Cardiac septum (tissue), 1 donor: Measurements from ENCODE around the gene OR1J2. TPM values are rescaled to one million over a fixed set of nuclear protein-coding genes. Genes with fewer than 3 reads are reported as not detected.
A peak's percentile ranks its signal among the peaks of the same experiment; 100 is the strongest.
"Not testable (repeated sequence)": the region's sequence is repeated elsewhere in the genome, so short reads cannot be mapped to it uniquely, and the experiment has no call there.

ENCODE experiments used
- DNase-seq: peaks from one replicate; pipeline ENCODE4 v3.0.0-alpha.2; 2020; ENCODE audit warnings: low spot score
- intact Hi-C: fragments of 100-400 bp; cut with DNase I; formaldehyde crosslinking; loops from one replicate; pipeline ENCODE4 v1.14.0; 2022
- long read RNA-seq: library from polyadenylated mRNA; unstranded; transcript quantifications from one replicate; pipeline ENCODE4 v2.0.0, GENCODE V29; 2021
- total RNA-seq: library from RNA; stranded (reverse); fragmentation: NEBNext Ultra II Directional; extraction: Animal tissue kit (Norgen Biotek cat#: 25700); gene quantifications from one replicate; pipeline ENCODE4 v1.2.1, GENCODE V29; 2021
- donor health status: DM: no; HTN: no; CAD: no.

The OR1J2 gene
- not detected for total RNA-seq
- long read RNA-seq: 0 reads

GRCh38 chr9:122510502-122510901 is at the start of gene OR1J2:
Gene OR1J2 (plus strand): TSS chr9:122510802. CDS start chr9:122510802, 0 bp downstream.
- DNase-seq: no peak

GRCh38 chr9:122463828-122464632 is 46.6 kb upstream of the OR1J2 start:
- no peak for DNase-seq
- intact Hi-C loops: no loop called here

More at GRCh38 chr9:122510502-122510901, at the start of gene OR1J2:
- intact Hi-C loops: no loop called here

- peak; percentile 77 for DNase-seq
Observed at GRCh38 chr9:122464633-122465567, 45.7 kb upstream of the OR1J2 start.

GRCh38 chr9:122466456-122466855 is 44.1 kb upstream of the OR1J2 start:
- intact Hi-C loops: no loop called here
- DNase-seq: no peak

More at GRCh38 chr9:122464633-122465567, 45.7 kb upstream of the OR1J2 start:
- intact Hi-C loops: loop anchor here (1.0 kb wide), 1 partner anchor 345 kb away; no protein-coding TSS in a partner anchor

DNA sequence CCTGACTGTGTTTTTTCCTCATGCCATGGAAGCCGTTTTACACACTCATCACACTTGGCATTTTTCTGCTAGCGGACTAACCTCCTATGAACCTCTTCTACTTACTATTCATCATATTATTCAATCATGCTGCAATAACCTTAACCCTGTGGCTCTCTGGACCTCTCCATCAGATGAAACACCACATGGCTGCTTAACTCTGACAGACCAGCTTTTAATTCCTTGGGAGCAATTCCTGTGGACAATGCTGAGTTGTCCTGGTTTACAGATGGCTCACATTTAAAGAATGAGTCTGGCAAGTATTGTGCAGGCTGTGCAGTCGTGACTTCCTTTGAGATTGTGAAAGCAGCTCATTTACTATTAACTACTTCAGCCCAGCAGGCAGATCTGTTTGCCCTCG is 41.9 kb upstream of the OR1J2 start:
- no peak for DNase-seq
- intact Hi-C loops: no loop called here

GRCh38 chr9:122474561-122474960 is 36.0 kb upstream of the OR1J2 start:
- intact Hi-C loops: no loop called here
- no peak for DNase-seq

- intact Hi-C loops: no loop called here
Observed at GRCh38 chr9:122475717-122476116, 34.9 kb upstream of the OR1J2 start.

DNA sequence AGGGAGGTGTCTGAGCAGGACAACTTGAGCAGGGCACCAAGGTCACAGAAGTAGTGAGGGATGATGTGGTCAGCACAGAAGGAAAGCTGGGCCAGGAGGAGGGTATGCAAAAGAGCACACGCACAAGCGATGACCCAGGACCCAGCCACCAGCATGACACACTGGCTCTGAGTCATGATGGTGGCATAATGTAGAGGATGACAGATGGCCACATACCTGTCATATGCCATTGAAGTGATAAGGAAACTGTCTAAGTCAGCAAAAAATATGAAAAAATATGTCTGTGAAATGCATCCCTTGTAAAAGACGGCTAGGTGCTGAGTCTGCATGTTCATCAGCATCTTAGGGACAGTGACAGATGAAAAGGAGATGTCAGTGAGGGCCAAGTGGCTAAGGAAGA is 33.3 kb upstream of the OR1J2 start:
- intact Hi-C loops: no loop called here
- DNase-seq: no peak

More at GRCh38 chr9:122475717-122476116, 34.9 kb upstream of the OR1J2 start:
- DNase-seq: no peak

GRCh38 chr9:122477826-122478225 is 32.8 kb upstream of the OR1J2 start, which contains the start of gene OR1J1:
Gene OR1J1 (minus strand): TSS chr9:122477926. CDS start chr9:122477926, 0 bp downstream.
- no peak for DNase-seq
- intact Hi-C loops: no loop called here

DNA sequence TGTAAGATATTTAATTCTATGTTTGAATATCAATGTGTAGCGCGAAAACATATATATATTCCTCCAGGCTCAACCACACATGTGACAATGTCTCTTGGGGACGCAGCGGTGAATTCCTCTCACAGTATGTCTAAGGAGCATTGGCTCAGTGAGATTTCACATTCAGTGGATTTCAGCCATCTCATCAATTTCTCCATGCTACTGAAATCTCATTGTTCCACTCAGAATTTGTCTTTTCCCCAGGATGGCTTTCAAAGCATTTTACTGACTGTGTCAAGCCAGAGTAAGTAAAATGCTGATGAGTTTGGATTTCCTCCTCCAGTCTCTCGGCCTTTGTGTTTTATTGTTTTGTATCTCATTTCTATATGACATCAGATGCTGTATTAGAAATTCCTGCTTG is 31.5 kb upstream of the OR1J2 start:
- DNase-seq: no peak
- intact Hi-C loops: no loop called here

GRCh38 chr9:122498883-122499288 is 11.7 kb upstream of the OR1J2 start:
- intact Hi-C loops: no loop called here
- DNase-seq: no peak

GRCh38 chr9:122506964-122507363 is 3.6 kb upstream of the OR1J2 start:
- intact Hi-C loops: no loop called here
- no peak for DNase-seq

DNA sequence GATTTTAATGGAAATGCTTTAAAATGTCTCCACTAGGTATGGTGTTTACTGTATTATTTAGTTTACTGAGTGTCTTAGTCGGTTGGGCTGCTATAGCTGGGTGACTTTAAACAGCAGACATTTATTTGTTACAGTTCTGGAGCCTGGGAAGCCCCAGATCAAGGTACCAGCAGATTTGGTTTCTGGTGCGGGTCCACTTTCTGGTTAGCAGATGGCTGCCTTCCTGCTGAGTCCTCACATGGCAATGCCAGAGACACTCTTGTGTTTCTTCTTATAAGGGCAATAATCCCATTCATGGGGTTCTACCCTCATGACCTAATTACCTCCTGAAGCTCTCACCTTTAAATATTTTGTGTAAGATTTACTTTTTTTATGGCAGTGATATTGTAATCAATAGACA is 7.6 kb downstream of the OR1J2 start:
- intact Hi-C loops: no loop called here
- no peak for DNase-seq

GRCh38 chr9:122518841-122519240 is 8.2 kb downstream of the OR1J2 start, which contains the start of gene OR1J4:
Gene OR1J4 (plus strand): TSS chr9:122519141. CDS start chr9:122519141, 0 bp downstream.
- DNase-seq: no peak
- intact Hi-C loops: no loop called here

DNA sequence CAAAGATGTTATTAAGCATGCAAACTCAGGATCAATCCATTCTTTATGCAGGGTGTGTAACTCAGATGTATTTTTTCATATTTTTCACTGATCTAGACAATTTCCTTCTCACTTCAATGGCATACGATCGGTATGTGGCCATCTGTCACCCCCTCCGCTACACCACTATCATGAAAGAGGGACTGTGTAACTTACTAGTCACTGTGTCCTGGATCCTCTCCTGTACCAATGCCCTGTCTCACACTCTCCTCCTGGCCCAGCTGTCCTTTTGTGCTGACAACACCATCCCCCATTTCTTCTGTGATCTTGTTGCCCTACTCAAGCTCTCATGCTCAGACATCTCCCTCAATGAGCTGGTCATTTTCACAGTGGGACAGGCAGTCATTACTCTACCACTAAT is 8.8 kb downstream of the OR1J2 start:
- DNase-seq: no peak

DNA sequence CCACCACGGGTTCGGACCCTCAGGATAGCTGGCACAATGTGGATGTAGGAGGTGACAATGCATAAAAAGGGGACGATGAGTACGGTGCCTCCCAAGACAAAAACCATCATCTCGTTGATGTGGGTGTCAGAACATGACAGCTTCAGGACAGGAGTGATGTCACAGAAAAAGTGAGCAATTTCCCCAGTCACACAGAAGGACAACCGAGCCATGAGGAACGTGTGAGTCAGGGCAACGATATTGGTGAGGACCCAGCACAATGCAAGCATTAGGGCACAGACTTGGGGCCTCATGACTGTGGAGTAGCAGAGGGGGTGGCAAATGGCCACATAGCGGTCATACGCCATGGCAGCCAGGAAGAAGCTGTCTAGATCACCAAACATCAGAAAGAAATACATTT is 16.0 kb downstream of the OR1J2 start:
- DNase-seq: no peak
- intact Hi-C loops: no loop called here

More for the DNA sequence above, 8.8 kb downstream of the OR1J2 start:
- intact Hi-C loops: no loop called here

GRCh38 chr9:122527193-122527592 is 16.6 kb downstream of the OR1J2 start, which contains the start of gene OR1N1:
Gene OR1N1 (minus strand): TSS chr9:122527293. CDS start chr9:122527293, 0 bp downstream.
- no peak for DNase-seq
- intact Hi-C loops: no loop called here

- DNase-seq, intact Hi-C loops: not testable (repeated sequence)
Observed at GRCh38 chr9:122531157-122531556, 20.6 kb downstream of the OR1J2 start.

- intact Hi-C loops: no loop called here
- DNase-seq: no peak
Observed at GRCh38 chr9:122536134-122536533, 25.5 kb downstream of the OR1J2 start.

DNA sequence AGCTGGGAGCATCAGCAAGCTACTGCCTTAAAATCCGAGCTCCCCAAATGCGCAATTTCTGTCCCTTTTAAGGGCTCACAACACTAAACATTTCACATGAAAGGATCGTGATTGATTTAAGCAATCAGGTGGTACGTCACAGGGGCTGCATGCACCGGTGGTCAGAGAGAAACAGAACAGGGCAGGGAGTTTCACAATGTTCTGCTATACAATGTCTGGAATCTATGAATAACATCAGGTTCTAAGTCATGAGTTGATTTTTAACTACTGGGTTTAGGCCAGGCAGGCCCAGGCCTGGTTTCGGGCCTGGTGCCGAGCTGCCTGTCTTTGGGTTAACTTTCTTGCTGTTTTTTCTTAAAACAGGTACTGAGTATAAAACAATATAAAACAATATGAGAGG is 26.5 kb downstream of the OR1J2 start:
- DNase-seq, intact Hi-C loops: not testable (repeated sequence)
